Colonic mucosa (tissue), 4 donors: ENCODE results near the gene WNT8B. TPM values are rescaled to one million over a fixed set of nuclear protein-coding genes. Genes with fewer than 3 reads are reported as not detected.
A peak's percentile ranks its signal among the peaks of the same experiment; 100 is the strongest.

ENCODE experiments used
- DNase-seq: peaks from one replicate; pipeline ENCODE4 v3.0.0-alpha.2; 2020
- H3K27ac ChIP-seq: fragments of 200-600 bp; one replicate; pipeline ENCODE4 v1.8.0; 2021
- H3K27me3 ChIP-seq: fragments of 200-600 bp; one replicate; pipeline ENCODE4 v1.8.0; 2021
- H3K36me3 ChIP-seq: fragments of 200-600 bp; one replicate; pipeline ENCODE4 v1.8.0; 2021
- H3K4me1 ChIP-seq: fragments of 200-600 bp; one replicate; pipeline ENCODE4 v1.8.0; 2021; ENCODE audit warnings: mild to moderate bottlenecking
- H3K4me3 ChIP-seq: fragments of 200-600 bp; one replicate; pipeline ENCODE4 v1.8.0; 2021
- H3K9ac ChIP-seq, 2 donors: one replicate each; pipeline ENCODE4 v1.7.0; 2013; ENCODE audit warnings: control low read depth in 2 of 2, low read depth in 2 of 2, low read length in 2 of 2
- H3K9me3 ChIP-seq: fragments of 200-600 bp; one replicate; pipeline ENCODE4 v1.8.0; 2021
- CTCF ChIP-seq: fragments of 200-600 bp; IDR thresholded peaks from one replicate; pipeline ENCODE4 v1.8.0; 2022; ENCODE audit warnings: antibody characterized with exemption, mild to moderate bottlenecking
- intact Hi-C: fragments of 100-400 bp; cut with DNase I; formaldehyde crosslinking; loops from one replicate; pipeline ENCODE4 v1.14.1; 2022
- total RNA-seq, 2 donors: library from RNA; stranded (reverse); fragmentation: NEBNext Ultra II Directional in 1 of 2; extraction: Animal tissue kit (Norgen Biotek cat#: 25700) in 1 of 2; gene quantifications; one replicate each; pipeline ENCODE4 v1.2.1, GENCODE V29; 2021
- donor health status: healthy.
- donor health status: DM: no; HTN: no; CAD: no.
- donor health status: DM: no; HTN: no; CAD: no.

Gene WNT8B
- total RNA-seq, 2 donors from 2014 or later: not detected

GRCh38 chr10:100519311-100520051 is 56.7 kb downstream of the WNT8B start, which contains the start of gene SEC31B:
Gene SEC31B, minus strand, starts transcription at chr10:100519861. Its CDS starts 2,909 bp downstream, at chr10:100516952.
- H3K27ac ChIP-seq: no peak within 1 kb of the TSS
- peaks cover 4% of the 10 kb centered on the region for H3K36me3 ChIP-seq
- no peak for TF ChIP-seq CTCF
- H3K9me3 ChIP-seq: no peaks in the 10 kb centered on the region
- intact Hi-C loops: loop anchor here (5.0 kb wide), 2 partner anchors 82 to 177 kb away; no protein-coding TSS in a partner anchor
- H3K4me1 ChIP-seq: no peaks in the 10 kb centered on the region
- peaks cover 3% of the 10 kb centered on the region for H3K27me3 ChIP-seq
- peak within 1 kb of the TSS; percentile 37 for H3K4me3 ChIP-seq
- peak; percentile 30 for DNase-seq
- peak within 1 kb of the TSS; percentile 26 to 43 for H3K9ac ChIP-seq

GRCh38 chr10:100520811-100521210 is 58.0 kb downstream of the WNT8B start:
- Histone ChIP-seq H3K9me3 (no peaks in the 10 kb centered on the region), H3K36me3 (peaks cover 5% of the 10 kb centered on the region), H3K27me3 (peaks cover 3% of the 10 kb centered on the region), H3K4me3 (no peak overlapping the region), H3K4me1 (no peaks in the 10 kb centered on the region), H3K27ac (no peak overlapping the region), H3K9ac (no peak overlapping the region)
- no peak for DNase-seq
- no peak for TF ChIP-seq CTCF
- intact Hi-C loops: no loop called here

- TF ChIP-seq CTCF: no peak
- Histone ChIP-seq H3K27me3 (peaks cover 3% of the 10 kb centered on the region), H3K9ac (no peak overlapping the region), H3K4me1 (no peaks in the 10 kb centered on the region), H3K27ac (no peak overlapping the region), H3K4me3 (no peak overlapping the region), H3K9me3 (no peaks in the 10 kb centered on the region), H3K36me3 (peaks cover 9% of the 10 kb centered on the region)
- no peak for DNase-seq
- intact Hi-C loops: no loop called here
These were observed 59.4 kb downstream of the WNT8B start for GRCh38 chr10:100522107-100522801.

GRCh38 chr10:100522945-100523344 is 60.1 kb downstream of the WNT8B start:
- H3K4me1 ChIP-seq: no peaks in the 10 kb centered on the region
- DNase-seq: no peak
- H3K4me3 ChIP-seq: no peak overlapping the region
- H3K9ac ChIP-seq: no peak overlapping the region
- peaks cover 9% of the 10 kb centered on the region for H3K36me3 ChIP-seq
- no peaks in the 10 kb centered on the region for H3K9me3 ChIP-seq
- no peak overlapping the region for H3K27ac ChIP-seq
- intact Hi-C loops: no loop called here
- TF ChIP-seq CTCF: no peak
- peaks cover 3% of the 10 kb centered on the region for H3K27me3 ChIP-seq

GRCh38 chr10:100524206-100524605 is 61.4 kb downstream of the WNT8B start:
- no peak overlapping the region for H3K9ac ChIP-seq
- intact Hi-C loops: no loop called here

More at GRCh38 chr10:100524206-100524605, 61.4 kb downstream of the WNT8B start:
- H3K4me3 ChIP-seq: no peak overlapping the region
- no peaks in the 10 kb centered on the region for H3K4me1 ChIP-seq
- peaks cover 9% of the 10 kb centered on the region for H3K36me3 ChIP-seq
- DNase-seq: no peak
- no peaks in the 10 kb centered on the region for H3K9me3 ChIP-seq
- no peak for TF ChIP-seq CTCF
- H3K27me3 ChIP-seq: peaks cover 3% of the 10 kb centered on the region
- H3K27ac ChIP-seq: no peak overlapping the region
